HEK293T (cell line): Measurements from ENCODE around the gene LPCAT1.

ENCODE experiments used
- CTCF ChIA-PET: fragments of 350-600 bp; formaldehyde crosslinking; extraction: SDS; loops from one replicate; lab custom pipeline; 2021; ENCODE audit warnings: antibody characterized with exemption, inconsistent platforms; lab: Yijun Ruan, JAX
- POLR2A ChIA-PET: fragments of 350-600 bp; formaldehyde crosslinking; extraction: SDS; loops from one replicate; lab custom pipeline; 2020; ENCODE audit warnings: antibody characterized with exemption, inconsistent platforms; lab: Yijun Ruan, JAX
- DNase-seq: peaks from one replicate; pipeline ENCODE4 v3.0.0; 2012; ENCODE audit warnings: mixed read lengths; ENCODE audit errors: extremely low spot score
- ARNT ChIP-seq: fragments of 450-650 bp; IDR thresholded peaks from 2 replicates; pipeline ENCODE4 v1.6.1; 2017; ENCODE audit warnings: mild to moderate bottlenecking
- BHLHE40 ChIP-seq: fragments of 450-650 bp; IDR thresholded peaks from 2 replicates; pipeline ENCODE4 v1.6.1; 2016; ENCODE audit warnings: mild to moderate bottlenecking, moderate library complexity, borderline replicate concordance
- CTBP1 ChIP-seq: fragments of 450-650 bp; IDR thresholded peaks from 2 replicates; pipeline ENCODE4 v1.6.1; 2016; ENCODE audit warnings: borderline replicate concordance
- ELF4 ChIP-seq: fragments of 450-650 bp; IDR thresholded peaks from 2 replicates; pipeline ENCODE4 v1.6.1; 2017; ENCODE audit warnings: antibody characterized with exemption
- FOXA1 ChIP-seq: fragments of 450-650 bp; IDR thresholded peaks from 2 replicates; pipeline ENCODE4 v1.6.1; 2016; ENCODE audit warnings: mild to moderate bottlenecking
- FOXK2 ChIP-seq: fragments of 450-650 bp; IDR thresholded peaks from 2 replicates; pipeline ENCODE4 v1.6.1; 2016; ENCODE audit warnings: mild to moderate bottlenecking
- FOXM1 ChIP-seq: fragments of 450-650 bp; IDR thresholded peaks from 2 replicates; pipeline ENCODE4 v1.6.1; 2017; ENCODE audit warnings: mild to moderate bottlenecking, borderline replicate concordance
- HDGF ChIP-seq: fragments of 450-650 bp; IDR thresholded peaks from 2 replicates; pipeline ENCODE4 v1.6.1; 2017; ENCODE audit warnings: antibody characterized with exemption, borderline replicate concordance
- L3MBTL2 ChIP-seq: fragments of 450-650 bp; conservative IDR thresholded peaks from 2 replicates; pipeline ENCODE4 v1.6.1; 2016; ENCODE audit warnings: mild to moderate bottlenecking
- LEF1 ChIP-seq: fragments of 450-650 bp; IDR thresholded peaks from 2 replicates; pipeline ENCODE4 v1.6.1; 2017; ENCODE audit warnings: mild to moderate bottlenecking, borderline replicate concordance
- NFRKB ChIP-seq: fragments of 450-650 bp; IDR thresholded peaks from 2 replicates; pipeline ENCODE4 v1.6.1; 2016; ENCODE audit warnings: mild to moderate bottlenecking, moderate library complexity
- PKNOX1 ChIP-seq: fragments of 450-650 bp; IDR thresholded peaks from 2 replicates; pipeline ENCODE4 v1.6.1; 2016
- SP1 ChIP-seq: fragments of 450-650 bp; IDR thresholded peaks from 2 replicates; pipeline ENCODE4 v1.6.1; 2017
- SUZ12 ChIP-seq: fragments of 450-650 bp; IDR thresholded peaks from 2 replicates; pipeline ENCODE4 v1.6.1; 2016; ENCODE audit warnings: mild to moderate bottlenecking
- TARDBP ChIP-seq: fragments of 450-650 bp; IDR thresholded peaks from 2 replicates; pipeline ENCODE4 v1.6.1; 2016
- ZNF384 ChIP-seq: fragments of 450-650 bp; IDR thresholded peaks from 2 replicates; pipeline ENCODE4 v1.6.1; 2016

The LPCAT1 gene

GRCh38 chr5:1493941-1494340, 29.8 kb downstream of the LPCAT1 start:
- TF ChIP-seq LEF1 (no peak), FOXK2 (no peak), NFRKB (no peak), FOXA1 (no peak), BHLHE40 (no peak), HDGF (no peak), ZNF384 (no peak), CTBP1 (no peak), ELF4 (no peak), L3MBTL2 (no peak), PKNOX1 (no peak), TARDBP (no peak), SP1 (no peak), ARNT (no peak), FOXM1 (no peak), SUZ12 (no peak)
- ChIA-PET CTCF (no interaction called here), POLR2A (no interaction called here)
- DNase-seq = no peak

GRCh38 chr5:1493413-1493812, 30.3 kb downstream of the LPCAT1 start:
- ChIA-PET CTCF (interaction anchor here (0.8 kb wide), 1 partner anchor 102 kb away, joined by 3 read pairs; no protein-coding TSS in a partner anchor), POLR2A (no interaction called here)

GRCh38 chr5:1492757-1493156, 31.0 kb downstream of the LPCAT1 start:
- TF ChIP-seq SUZ12 (no peak), SP1 (no peak), BHLHE40 (no peak), ZNF384 (no peak), HDGF (no peak), LEF1 (no peak), CTBP1 (no peak)
- CTCF ChIA-PET = interaction anchor here (0.8 to 2.2 kb wide), 2 partner anchors 13 to 103 kb away, joined by 3 to 11 read pairs; no protein-coding TSS in a partner anchor
- DNase-seq = no peak
- POLR2A ChIA-PET = interaction anchor here (1.1 kb wide), 1 partner anchor 102 kb away, joined by 4 read pairs; no protein-coding TSS in a partner anchor

More at GRCh38 chr5:1493413-1493812, 30.3 kb downstream of the LPCAT1 start:
- TF ChIP-seq SP1 (no peak), BHLHE40 (no peak), TARDBP (no peak), FOXK2 (no peak), FOXM1 (no peak), SUZ12 (no peak), CTBP1 (no peak), ELF4 (no peak), HDGF (no peak), LEF1 (no peak), L3MBTL2 (no peak), NFRKB (no peak), ZNF384 (no peak), PKNOX1 (no peak), FOXA1 (no peak), ARNT (no peak)
- no peak for DNase-seq

GRCh38 chr5:1490376-1490775, 33.4 kb downstream of the LPCAT1 start:
- POLR2A ChIA-PET = no interaction called here
- CTCF ChIA-PET = interaction anchor here (0.5 kb wide), 1 partner anchor 154 kb away, joined by 3 read pairs; no protein-coding TSS in a partner anchor
- DNase-seq = no peak
- TF ChIP-seq NFRKB (no peak), ARNT (no peak), SP1 (no peak), CTBP1 (no peak), L3MBTL2 (no peak), BHLHE40 (no peak), HDGF (no peak)

GRCh38 chr5:1489754-1490153, 34.0 kb downstream of the LPCAT1 start:
- POLR2A ChIA-PET = no interaction called here
- no peak for DNase-seq
- CTCF ChIA-PET = interaction anchor here (0.5 kb wide), 1 partner anchor 155 kb away, joined by 3 read pairs; no protein-coding TSS in a partner anchor
- TF ChIP-seq LEF1 (no peak), ZNF384 (no peak), PKNOX1 (no peak), NFRKB (no peak)

- TF ChIP-seq NFRKB (no peak), HDGF (no peak), SUZ12 (no peak), SP1 (no peak), CTBP1 (no peak), FOXA1 (no peak), PKNOX1 (no peak), BHLHE40 (no peak), TARDBP (no peak), ZNF384 (no peak), FOXM1 (no peak), L3MBTL2 (no peak), LEF1 (no peak), FOXK2 (no peak), ARNT (no peak), ELF4 (no peak)
- ChIA-PET POLR2A (no interaction called here), CTCF (no interaction called here)
- no peak for DNase-seq
Measured at GRCh38 chr5:1488882-1489680, 34.7 kb downstream of the LPCAT1 start.
